ENCODE data around the gene MACROD2. TPM values are rescaled to one million over a fixed set of nuclear protein-coding genes. Genes with fewer than 3 reads are reported as not detected.

The MACROD2 gene
- total and polyA plus RNA-seq, 2 experiments from 2014 or later = 2.8 to 4.3 TPM

DNA sequence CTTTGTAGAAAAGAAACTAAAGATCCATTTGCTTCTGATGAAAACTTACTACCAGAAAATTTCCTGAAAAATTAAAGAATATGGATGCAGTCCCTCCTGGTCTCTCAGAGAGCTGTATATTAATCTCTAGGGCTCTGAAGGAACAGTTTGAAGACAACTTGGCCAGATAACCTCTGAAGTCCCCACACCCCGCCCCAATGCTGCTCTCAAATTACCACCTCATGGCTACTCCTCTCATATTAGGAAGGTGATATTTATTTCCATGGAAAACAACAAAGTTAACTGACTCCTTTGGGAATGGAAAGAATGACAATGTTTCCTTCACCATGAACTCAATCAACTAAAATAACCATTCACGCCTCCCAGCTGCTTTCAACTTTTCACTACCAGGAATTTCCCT, 750.5 kb downstream of the MACROD2 start (continued):
- TF ChIP-seq, protein P1, sequence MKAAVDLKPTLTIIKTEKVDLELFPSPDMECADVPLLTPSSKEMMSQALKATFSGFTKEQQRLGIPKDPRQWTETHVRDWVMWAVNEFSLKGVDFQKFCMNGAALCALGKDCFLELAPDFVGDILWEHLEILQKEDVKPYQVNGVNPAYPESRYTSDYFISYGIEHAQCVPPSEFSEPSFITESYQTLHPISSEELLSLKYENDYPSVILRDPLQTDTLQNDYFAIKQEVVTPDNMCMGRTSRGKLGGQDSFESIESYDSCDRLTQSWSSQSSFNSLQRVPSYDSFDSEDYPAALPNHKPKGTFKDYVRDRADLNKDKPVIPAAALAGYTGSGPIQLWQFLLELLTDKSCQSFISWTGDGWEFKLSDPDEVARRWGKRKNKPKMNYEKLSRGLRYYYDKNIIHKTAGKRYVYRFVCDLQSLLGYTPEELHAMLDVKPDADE (IDR thresholded peaks at IDR 0.05) = no peak
- TF ChIP-seq POLR2AphosphoS5 (IDR thresholded peaks at IDR 0.05; ENCODE audit: low read depth) (no peak), CREB1 (CRISPR knock-in tag; IDR thresholded peaks at IDR 0.05; ENCODE audit: low read depth) (no peak), ZNF114 (CRISPR knock-in tag; IDR thresholded peaks at IDR 0.05) (no peak), EZH2phosphoT487 (IDR thresholded peaks at IDR 0.05; ENCODE audit: unreplicated experiment) (no peak)

DNA sequence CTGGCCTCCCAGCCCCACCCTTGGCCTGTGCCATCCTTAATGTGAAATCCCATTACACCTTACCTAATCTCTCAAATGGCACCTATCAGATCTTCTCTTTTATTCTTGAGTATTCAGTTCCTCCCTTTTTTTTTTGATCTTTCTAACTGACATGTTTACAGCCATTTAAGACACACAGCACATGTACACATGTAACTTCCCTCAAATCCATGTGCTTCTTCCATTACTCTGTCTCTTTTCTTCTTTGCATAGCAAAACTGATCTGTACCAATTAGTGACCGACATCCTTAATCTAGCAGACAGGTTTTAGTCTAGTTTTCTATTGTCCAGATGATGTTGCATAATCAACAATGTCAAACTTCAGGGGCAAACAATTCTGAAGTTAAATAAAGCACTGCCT, 755.9 kb downstream of the MACROD2 start:
- ATAC-seq (no peak), DNase-seq (ENCODE audit: low spot score) (no peak)
- no peak for TF ChIP-seq POLR2AphosphoS5 (IDR thresholded peaks at IDR 0.05; ENCODE audit: low read depth)
- no peak for TF ChIP-seq EZH2phosphoT487 (IDR thresholded peaks at IDR 0.05; ENCODE audit: unreplicated experiment)
- TF ChIP-seq, protein P2, sequence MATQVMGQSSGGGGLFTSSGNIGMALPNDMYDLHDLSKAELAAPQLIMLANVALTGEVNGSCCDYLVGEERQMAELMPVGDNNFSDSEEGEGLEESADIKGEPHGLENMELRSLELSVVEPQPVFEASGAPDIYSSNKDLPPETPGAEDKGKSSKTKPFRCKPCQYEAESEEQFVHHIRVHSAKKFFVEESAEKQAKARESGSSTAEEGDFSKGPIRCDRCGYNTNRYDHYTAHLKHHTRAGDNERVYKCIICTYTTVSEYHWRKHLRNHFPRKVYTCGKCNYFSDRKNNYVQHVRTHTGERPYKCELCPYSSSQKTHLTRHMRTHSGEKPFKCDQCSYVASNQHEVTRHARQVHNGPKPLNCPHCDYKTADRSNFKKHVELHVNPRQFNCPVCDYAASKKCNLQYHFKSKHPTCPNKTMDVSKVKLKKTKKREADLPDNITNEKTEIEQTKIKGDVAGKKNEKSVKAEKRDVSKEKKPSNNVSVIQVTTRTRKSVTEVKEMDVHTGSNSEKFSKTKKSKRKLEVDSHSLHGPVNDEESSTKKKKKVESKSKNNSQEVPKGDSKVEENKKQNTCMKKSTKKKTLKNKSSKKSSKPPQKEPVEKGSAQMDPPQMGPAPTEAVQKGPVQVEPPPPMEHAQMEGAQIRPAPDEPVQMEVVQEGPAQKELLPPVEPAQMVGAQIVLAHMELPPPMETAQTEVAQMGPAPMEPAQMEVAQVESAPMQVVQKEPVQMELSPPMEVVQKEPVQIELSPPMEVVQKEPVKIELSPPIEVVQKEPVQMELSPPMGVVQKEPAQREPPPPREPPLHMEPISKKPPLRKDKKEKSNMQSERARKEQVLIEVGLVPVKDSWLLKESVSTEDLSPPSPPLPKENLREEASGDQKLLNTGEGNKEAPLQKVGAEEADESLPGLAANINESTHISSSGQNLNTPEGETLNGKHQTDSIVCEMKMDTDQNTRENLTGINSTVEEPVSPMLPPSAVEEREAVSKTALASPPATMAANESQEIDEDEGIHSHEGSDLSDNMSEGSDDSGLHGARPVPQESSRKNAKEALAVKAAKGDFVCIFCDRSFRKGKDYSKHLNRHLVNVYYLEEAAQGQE (IDR thresholded peaks at IDR 0.05; ENCODE audit: unreplicated experiment) = no peak
- no peak for TF ChIP-seq EZH2 (IDR thresholded peaks at IDR 0.05; ENCODE audit: low read depth, unreplicated experiment)
- TF ChIP-seq JUNB (IDR thresholded peaks at IDR 0.05; ENCODE audit: unreplicated experiment) = no peak
- no peak for TF ChIP-seq NANOG (IDR thresholded peaks at IDR 0.05; ENCODE audit: borderline replicate concordance)
- TF ChIP-seq, protein P1 (IDR thresholded peaks at IDR 0.05) = no peak
- no peak for TF ChIP-seq CREB1 (CRISPR knock-in tag; IDR thresholded peaks at IDR 0.05; ENCODE audit: low read depth)
- TF ChIP-seq STAT1 (IDR thresholded peaks at IDR 0.05; ENCODE audit: unreplicated experiment) = no peak
- TF ChIP-seq ZNF331 (CRISPR knock-in tag; IDR thresholded peaks at IDR 0.05; ENCODE audit: low read depth) = no peak
- TF ChIP-seq, protein P3, sequence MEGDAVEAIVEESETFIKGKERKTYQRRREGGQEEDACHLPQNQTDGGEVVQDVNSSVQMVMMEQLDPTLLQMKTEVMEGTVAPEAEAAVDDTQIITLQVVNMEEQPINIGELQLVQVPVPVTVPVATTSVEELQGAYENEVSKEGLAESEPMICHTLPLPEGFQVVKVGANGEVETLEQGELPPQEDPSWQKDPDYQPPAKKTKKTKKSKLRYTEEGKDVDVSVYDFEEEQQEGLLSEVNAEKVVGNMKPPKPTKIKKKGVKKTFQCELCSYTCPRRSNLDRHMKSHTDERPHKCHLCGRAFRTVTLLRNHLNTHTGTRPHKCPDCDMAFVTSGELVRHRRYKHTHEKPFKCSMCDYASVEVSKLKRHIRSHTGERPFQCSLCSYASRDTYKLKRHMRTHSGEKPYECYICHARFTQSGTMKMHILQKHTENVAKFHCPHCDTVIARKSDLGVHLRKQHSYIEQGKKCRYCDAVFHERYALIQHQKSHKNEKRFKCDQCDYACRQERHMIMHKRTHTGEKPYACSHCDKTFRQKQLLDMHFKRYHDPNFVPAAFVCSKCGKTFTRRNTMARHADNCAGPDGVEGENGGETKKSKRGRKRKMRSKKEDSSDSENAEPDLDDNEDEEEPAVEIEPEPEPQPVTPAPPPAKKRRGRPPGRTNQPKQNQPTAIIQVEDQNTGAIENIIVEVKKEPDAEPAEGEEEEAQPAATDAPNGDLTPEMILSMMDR (conservative IDR thresholded peaks at IDR 0.05; ENCODE audit: low read depth in 2 of 2) = no peak
- TF ChIP-seq ZNF114 (CRISPR knock-in tag; IDR thresholded peaks at IDR 0.05) = no peak
- Histone ChIP-seq H3K4me1 (ENCODE audit: insufficient read depth) (no peaks in the 10 kb centered on the region), H4K20me1 (replicated peaks; ENCODE audit: insufficient read depth) (no peaks in the 10 kb centered on the region), H2AFZ (no peak overlapping the region), H3K4me3 (no peak overlapping the region), H3K36me3 (ENCODE audit: insufficient read depth) (no peaks in the 10 kb centered on the region), H3K4me2 (no peak overlapping the region), H3K27me3 (ENCODE audit: insufficient read depth) (no peaks in the 10 kb centered on the region), H3K79me2 (replicated peaks; ENCODE audit: insufficient read depth) (no peaks in the 10 kb centered on the region), H3K9me2 (ENCODE audit: insufficient read depth) (peaks cover 10% of the 10 kb centered on the region; the same call in 1 of the 2 replicates), H3K27ac (ENCODE audit: low read depth) (no peak overlapping the region), H3F3A (replicated peaks; ENCODE audit: low read depth) (no peaks in the 10 kb centered on the region)
- no peaks in the 10 kb centered on the region for H3K27me3 Mint-ChIP-seq (ENCODE audit: insufficient read depth, low read depth, poor library complexity)
- H3K9me3 Mint-ChIP-seq = no peaks in the 10 kb centered on the region
- no peak overlapping the region for H3K4me3 Mint-ChIP-seq
- H3K27ac Mint-ChIP-seq = no peak overlapping the region
- H3K36me3 Mint-ChIP-seq (ENCODE audit: low read depth) = no peaks in the 10 kb centered on the region
- no peaks in the 10 kb centered on the region; the same call in 2 of the 3 replicates for H3K4me1 Mint-ChIP-seq

All from GM23338 (cell line).